ENCODE data around the gene GDF10. TPM values are rescaled to one million over a fixed set of nuclear protein-coding genes. Genes with fewer than 3 reads are reported as not detected.

Gene GDF10
- total RNA-seq, 1 donor from 2014 or later: 6.5 TPM

- FAIRE-seq (no peak), DNase-seq (ENCODE audit: low spot score in 2 of 2) (no peak)
Measured at GRCh38 chr10:47331491-47331890, 31.5 kb downstream of the GDF10 start.

DNA sequence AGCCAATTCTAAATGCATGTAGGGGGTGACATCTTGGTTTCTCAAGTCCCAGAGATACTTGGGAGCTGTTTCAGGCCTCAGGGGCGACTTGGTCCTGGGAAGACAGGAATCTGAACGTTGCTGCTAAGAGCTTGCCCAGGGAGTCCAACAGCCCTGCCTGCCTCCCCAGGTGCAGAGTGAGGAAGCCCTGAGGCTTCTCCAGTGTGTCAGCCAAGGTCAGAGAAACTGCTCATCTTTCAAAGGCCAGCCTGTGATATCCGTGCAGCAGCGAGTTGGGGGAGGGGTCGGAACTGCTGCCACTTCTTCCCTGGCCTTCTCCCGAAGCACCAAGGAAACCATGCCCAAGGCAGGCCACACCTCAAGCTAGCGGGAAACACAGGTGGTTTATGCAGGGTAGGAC lies 32.0 kb downstream of the GDF10 start:
- no peak for FAIRE-seq
- no peak for DNase-seq (ENCODE audit: low spot score in 2 of 2)

DNA sequence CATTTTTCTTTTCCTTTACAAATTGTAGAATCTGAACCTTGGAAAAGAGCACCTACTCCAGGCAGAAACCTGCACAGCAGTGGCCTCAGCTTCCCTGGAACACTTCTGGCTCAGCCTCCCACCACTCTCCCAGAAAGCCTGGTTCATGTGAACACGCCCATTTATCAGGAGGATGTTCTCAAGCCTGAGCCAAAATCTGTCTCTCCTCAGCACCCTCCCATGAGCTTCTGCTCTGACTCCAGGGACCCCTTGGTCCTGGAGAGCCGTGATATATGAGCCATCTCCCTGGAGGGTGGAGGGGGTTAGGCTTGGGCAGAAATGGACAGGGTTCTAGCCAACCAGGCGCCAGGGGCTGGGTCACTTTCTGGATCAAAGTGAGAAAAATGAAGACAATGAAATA lies 32.4 kb downstream of the GDF10 start:
- FAIRE-seq: no peak
- DNase-seq (ENCODE audit: low spot score in 2 of 2): no peak

GRCh38 chr10:47332946-47333345 lies 32.9 kb downstream of the GDF10 start:
- DNase-seq (ENCODE audit: low spot score in 2 of 2) (no peak), FAIRE-seq (no peak)

DNA sequence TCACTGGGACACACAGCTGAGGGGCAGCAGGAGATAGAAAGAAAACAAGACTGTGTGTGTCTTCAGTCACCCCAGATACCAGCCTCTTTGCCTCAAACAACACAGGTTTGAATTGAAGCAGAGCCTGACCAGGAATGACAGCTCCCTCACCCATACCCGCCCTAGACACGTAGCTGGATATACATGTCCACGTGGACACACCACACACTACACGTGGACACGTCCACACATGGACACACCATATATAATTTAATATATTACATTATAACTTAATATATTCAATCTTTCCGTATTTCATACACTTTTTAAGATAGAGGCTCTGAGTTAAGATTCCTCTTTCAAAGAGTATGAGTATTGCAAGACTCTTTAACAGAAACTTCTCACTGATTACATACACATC lies 33.5 kb downstream of the GDF10 start:
- no peak for DNase-seq (ENCODE audit: low spot score in 2 of 2)

DNA sequence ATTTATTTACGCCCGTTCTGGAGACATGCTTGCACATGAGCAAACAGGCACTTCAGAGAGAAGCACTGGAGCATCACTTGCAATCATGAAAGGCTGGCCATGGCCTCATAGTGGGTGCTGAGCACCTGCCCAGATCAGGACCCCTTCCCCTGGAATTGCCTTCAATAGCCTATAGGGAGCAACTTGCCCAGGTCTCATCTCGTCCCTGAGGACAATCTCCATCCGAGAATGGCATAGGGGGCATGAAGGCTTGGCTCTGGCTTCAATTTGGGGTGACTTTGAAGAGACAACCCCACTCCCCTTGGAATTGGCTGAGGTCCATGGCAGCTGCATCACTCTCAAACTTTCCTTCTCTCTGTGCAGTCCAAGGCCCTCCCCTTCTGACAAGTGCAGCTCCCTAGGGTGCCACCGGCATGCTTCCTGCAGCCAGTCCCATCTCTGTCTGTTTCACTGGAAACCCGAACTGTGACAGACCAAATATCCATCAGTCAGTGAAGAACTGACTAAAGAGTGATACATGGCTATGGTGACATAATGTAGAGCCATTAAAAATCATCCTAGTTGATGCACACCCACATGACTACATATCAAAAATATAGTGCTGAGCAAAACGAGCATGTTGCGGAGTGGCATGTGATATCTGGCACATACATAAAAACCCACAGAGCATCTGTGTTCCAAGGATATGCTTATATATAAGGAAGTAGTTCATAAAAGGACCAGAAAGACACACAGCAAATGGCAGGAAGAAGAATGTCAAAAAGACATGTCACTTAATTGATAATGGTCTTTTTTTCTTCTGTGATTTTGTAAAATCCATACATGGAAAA lies 34.7 kb downstream of the GDF10 start:
- DNase-seq (ENCODE audit: low spot score in 2 of 2) (no peak), FAIRE-seq (no peak)

More for the DNA sequence above, 33.5 kb downstream of the GDF10 start:
- no peak for FAIRE-seq

GRCh38 chr10:47335906-47336305 lies 35.9 kb downstream of the GDF10 start:
- no peak for FAIRE-seq
- DNase-seq (ENCODE audit: low spot score in 2 of 2): no peak

GRCh38 chr10:47336387-47337134 lies 36.6 kb downstream of the GDF10 start:
- DNase-seq (ENCODE audit: low spot score in 2 of 2): no peak
- no peak for FAIRE-seq

DNA sequence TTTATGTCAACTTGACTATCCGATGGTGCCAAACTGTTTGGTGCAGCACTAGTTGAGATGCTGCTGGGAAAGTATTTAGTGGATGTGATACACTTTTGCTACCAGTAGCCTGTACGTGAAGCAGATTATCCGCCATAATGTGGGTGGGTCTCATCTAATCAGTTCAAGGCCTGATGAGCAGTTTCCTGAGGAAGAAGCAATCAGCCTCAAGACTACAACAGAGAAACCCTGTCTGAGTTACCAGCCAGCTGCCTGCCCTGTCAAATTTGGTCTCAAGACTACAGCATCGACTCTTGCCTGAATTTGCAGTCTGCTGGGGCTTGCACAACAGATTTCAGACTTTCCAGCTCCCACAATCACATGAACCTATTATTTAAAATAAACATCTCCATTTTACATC lies 37.3 kb downstream of the GDF10 start:
- FAIRE-seq (no peak), DNase-seq (ENCODE audit: low spot score in 2 of 2) (no peak)

GRCh38 chr10:47339186-47339735 lies 39.3 kb downstream of the GDF10 start:
- no peak for DNase-seq (ENCODE audit: low spot score in 2 of 2)
- FAIRE-seq: no peak

GRCh38 chr10:47339759-47340607 lies 40.0 kb downstream of the GDF10 start:
- FAIRE-seq (no peak), DNase-seq (ENCODE audit: low spot score in 2 of 2) (no peak)

DNA sequence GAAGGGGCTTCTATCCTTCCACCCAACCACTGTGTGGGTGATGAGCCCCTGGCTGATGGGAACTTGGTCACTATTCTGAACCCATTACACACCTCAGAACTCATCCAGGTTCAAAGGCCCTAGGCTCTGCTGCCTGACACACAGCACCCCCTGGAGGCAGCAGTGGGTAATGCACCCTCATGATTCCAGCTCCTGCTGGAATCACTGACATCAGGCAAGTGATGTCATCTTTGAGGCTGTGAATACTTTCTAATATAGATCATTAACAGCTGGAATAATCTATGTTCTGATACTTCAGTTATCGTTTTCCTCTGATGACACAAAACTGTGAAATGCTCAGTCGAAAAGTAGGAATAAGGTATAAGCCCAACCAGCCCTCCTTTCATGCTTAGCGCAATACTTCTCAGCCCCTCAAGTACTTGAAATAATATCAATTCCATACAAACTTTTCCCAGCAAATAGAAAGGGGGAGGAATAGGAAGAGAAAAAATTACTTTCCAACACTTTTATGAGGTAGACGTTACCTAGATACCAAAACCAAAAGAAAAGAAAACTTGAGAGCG lies 40.7 kb downstream of the GDF10 start:
- FAIRE-seq (no peak), DNase-seq (ENCODE audit: low spot score in 2 of 2) (peak in 1 of 2 donors; percentile 71)

DNA sequence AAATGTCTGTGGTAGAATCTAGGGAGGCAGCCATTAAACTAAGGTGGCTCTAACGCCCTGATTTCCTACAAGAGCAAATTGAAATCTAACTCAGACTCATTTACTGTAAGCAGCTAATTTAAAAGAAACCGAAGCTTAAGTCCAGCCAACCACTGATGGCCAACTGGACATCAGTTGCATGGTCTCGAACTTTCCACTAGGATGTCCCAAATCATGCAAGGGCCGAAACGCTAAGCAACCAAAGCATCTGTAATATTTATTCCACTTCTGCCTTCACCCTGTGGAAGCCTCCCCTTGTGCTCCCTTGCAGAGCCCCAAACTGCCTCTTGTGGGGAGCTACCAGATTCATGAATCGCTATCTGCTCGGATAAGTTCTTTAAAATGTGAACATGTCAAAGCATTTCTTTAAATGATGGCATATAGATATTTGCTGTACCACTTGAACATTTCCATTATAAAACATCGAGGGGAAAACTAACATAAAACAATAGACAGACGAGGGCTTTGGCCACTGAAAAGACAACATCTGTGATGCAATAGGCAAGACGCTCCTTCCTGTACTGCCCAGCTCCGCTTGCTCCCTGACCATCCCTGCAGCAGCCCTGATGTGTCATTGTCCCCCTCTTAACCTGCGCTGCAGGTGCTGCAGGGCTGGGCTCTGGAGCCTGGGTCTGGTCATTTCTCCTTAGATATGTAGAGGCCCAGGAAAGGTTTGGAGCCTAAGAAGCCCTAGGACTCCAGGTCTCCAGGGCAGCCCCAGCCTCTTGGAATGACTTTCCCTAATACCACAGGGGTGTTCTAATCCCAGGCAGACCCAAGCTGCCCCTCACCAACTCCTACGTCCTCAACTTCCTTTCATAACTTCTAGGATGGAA lies 45.2 kb downstream of the GDF10 start:
- DNase-seq (ENCODE audit: low spot score in 2 of 2) (no peak), FAIRE-seq (no peak)

DNA sequence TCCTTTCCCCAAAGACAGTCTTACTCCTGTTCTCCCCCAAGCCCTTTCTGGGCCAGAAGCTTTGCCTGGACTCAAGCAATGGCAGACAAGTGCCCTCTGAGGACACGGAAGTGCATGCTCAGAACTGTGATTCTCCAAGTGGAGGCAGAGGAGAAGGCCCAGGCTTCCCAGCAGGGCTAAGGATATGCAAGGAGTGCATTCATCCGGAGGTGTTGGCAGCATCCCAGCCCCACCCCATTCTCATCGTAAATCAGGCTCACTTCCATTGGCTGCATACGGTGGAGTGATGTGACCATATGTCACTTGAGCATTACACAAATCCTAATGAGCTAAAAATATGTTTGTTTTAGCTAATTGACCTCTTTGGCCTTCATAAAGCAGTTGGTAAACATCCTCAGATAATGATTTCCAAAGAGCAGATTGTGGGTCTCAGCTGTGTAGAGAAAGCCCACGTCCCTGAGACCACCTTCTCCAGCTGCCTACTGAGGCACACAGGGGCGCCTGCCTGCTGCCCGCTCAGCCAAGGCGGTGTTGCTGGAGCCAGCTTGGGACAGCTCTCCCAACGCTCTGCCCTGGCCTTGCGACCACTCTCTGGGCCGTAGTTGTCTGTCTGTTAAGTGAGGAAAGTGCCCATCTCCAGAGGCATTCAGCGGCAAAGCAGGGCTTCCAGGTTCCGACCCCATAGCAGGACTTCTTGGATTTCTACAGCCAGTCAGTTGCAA lies 46.7 kb downstream of the GDF10 start:
- no peak for DNase-seq (ENCODE audit: low spot score in 2 of 2)

GRCh38 chr10:47347303-47347675 lies 47.3 kb downstream of the GDF10 start:
- DNase-seq (ENCODE audit: low spot score in 2 of 2): no peak
- FAIRE-seq: no peak

More for the DNA sequence above, 46.7 kb downstream of the GDF10 start:
- FAIRE-seq: no peak

GRCh38 chr10:47348138-47348651 lies 48.2 kb downstream of the GDF10 start, which contains the start of gene RBP3:
Gene RBP3 (plus strand): TSS chr10:47348363. CDS start chr10:47348485, 122 bp downstream.
- DNase-seq (ENCODE audit: low spot score in 2 of 2) (no peak), FAIRE-seq (no peak)

DNA sequence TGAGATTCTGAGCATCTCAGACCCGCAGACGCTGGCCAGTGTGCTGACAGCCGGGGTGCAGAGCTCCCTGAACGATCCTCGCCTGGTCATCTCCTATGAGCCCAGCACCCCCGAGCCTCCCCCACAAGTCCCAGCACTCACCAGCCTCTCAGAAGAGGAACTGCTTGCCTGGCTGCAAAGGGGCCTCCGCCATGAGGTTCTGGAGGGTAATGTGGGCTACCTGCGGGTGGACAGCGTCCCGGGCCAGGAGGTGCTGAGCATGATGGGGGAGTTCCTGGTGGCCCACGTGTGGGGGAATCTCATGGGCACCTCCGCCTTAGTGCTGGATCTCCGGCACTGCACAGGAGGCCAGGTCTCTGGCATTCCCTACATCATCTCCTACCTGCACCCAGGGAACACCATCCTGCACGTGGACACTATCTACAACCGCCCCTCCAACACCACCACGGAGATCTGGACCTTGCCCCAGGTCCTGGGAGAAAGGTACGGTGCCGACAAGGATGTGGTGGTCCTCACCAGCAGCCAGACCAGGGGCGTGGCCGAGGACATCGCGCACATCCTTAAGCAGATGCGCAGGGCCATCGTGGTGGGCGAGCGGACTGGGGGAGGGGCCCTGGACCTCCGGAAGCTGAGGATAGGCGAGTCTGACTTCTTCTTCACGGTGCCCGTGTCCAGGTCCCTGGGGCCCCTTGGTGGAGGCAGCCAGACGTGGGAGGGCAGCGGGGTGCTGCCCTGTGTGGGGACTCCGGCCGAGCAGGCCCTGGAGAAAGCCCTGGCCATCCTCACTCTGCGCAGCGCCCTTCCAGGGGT lies 48.9 kb downstream of the GDF10 start:
- DNase-seq (ENCODE audit: low spot score in 2 of 2) (no peak), FAIRE-seq (no peak)
